AG09309 (cell line): ENCODE measurements around the gene ASB1.
A peak's percentile ranks its signal among the peaks of the same experiment; 100 is the strongest.

Experiments
- DNase-seq: peaks from one replicate; pipeline ENCODE4 v3.0.0-alpha.2; 2010; ENCODE audit warnings: low read depth
- H3K4me3 ChIP-seq: 2 replicates; pipeline ENCODE4 v1.5.1; 2011; ENCODE audit warnings: mild to moderate bottlenecking, low read depth, low read length, moderate library complexity; ENCODE audit not compliant: control insufficient read depth
- CTCF ChIP-seq: IDR thresholded peaks from 2 replicates; pipeline ENCODE4 v1.5.1; 2011; ENCODE audit warnings: mild to moderate bottlenecking, low read depth, low read length, inconsistent platforms; ENCODE audit not compliant: insufficient read depth, control insufficient read depth; ENCODE audit errors: missing control alignments

ASB1 gene

DNA sequence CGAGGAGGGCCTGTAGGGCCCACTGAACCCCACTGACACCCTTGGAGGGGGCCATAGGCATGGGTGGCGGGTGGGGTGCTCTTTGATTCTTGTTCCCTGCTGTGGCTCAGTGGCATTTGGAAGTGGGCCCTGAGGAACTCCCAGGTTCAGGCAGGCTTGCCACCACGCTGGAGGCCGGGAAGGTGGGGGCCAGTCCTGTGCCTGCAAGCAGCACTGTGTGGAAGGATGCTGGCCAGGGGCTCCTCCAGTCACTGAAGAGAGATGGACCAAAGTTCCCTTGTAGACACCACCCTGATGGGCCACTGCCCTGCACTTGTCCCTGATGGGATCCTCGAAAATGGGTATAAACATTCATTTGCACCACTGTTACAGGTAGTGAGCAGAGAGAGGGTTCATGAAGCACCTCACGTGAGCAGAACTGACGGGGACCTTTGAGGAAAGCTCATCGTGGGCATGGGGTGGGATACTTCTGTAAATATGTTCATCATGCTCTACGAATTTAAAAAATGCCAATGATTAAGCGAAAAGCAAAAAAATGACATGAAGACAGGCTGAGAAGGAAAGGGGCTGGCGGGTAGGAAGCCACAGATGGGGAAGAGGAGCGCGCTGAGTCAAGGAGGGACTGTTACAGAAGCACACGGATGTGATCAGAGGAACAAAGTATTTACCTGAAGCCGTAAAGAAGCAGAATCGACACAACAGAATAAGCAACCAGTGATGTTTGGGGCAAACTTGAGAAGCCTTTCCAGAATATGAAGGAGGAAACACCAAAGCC lies 45.2 kb upstream of the ASB1 start:
- no peak for DNase-seq
- H3K4me3 ChIP-seq: no peak overlapping the region
- TF ChIP-seq CTCF: no peak

GRCh38 chr2:238382381-238382781 lies 44.3 kb upstream of the ASB1 start:
- H3K4me3 ChIP-seq: no peak overlapping the region
- no peak for TF ChIP-seq CTCF
- DNase-seq: peak; percentile 68

DNA sequence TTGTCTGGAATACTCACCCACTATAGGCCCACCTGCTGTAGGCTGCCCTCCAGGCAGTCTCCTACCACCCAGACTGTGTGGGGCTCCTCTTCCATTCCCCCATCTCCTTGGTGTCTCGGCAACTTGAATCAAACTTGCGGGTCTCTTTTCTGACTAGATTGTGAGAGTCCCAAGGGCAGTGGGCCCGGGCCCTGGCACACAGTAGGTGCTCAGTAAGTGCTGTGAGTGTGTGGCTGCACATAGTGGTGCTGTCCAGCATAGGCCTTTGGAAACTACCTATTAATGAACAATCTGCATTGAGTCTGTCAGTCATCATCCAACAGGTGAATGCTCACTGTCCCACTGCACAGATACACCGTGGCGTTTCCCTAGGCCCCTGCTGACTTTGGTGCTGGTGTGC lies 43.6 kb upstream of the ASB1 start:
- no peak overlapping the region for H3K4me3 ChIP-seq
- no peak for TF ChIP-seq CTCF
- no peak for DNase-seq

GRCh38 chr2:238383743-238384380 lies 42.9 kb upstream of the ASB1 start:
- DNase-seq: no peak
- H3K4me3 ChIP-seq: no peak overlapping the region
- TF ChIP-seq CTCF: no peak

- DNase-seq: no peak
- no peak overlapping the region for H3K4me3 ChIP-seq
- no peak for TF ChIP-seq CTCF
Measured at GRCh38 chr2:238387332-238387731, 39.4 kb upstream of the ASB1 start.

DNA sequence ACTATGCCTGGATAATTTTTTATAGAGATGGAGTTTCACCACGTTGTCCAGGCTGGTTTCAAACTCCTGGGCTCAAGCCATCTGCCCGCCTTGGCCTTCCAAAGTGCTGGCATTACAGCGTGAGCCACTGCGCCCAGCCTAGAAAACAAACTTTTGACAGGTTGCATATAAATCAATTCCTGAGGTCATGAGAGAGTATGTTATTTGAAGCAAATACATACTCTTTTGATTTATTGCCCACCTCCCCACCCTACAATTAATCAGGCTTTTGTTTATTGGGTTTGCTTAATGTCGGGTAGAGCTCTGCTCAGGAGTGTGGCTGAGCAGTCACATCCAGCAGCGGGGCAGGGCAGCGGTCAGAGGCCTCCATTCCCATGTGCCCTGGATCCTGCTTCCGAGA lies 37.9 kb upstream of the ASB1 start:
- no peak for TF ChIP-seq CTCF
- no peak overlapping the region for H3K4me3 ChIP-seq
- DNase-seq: no peak
